Renal pelvis (tissue), 4 donors: Measurements from ENCODE around the gene ZNF768. TPM values are rescaled to one million over a fixed set of nuclear protein-coding genes. Genes with fewer than 3 reads are reported as not detected.
"Not testable (repeated sequence)": the region's sequence is repeated elsewhere in the genome, so short reads cannot be mapped to it uniquely, and the experiment has no call there.

Experiments used
- DNase-seq: peaks from one replicate; pipeline ENCODE4 v3.0.0-alpha.2; 2013
- polyA plus RNA-seq, 3 donors: library from polyadenylated mRNA; unstranded; fragments of 120-200 nt; gene quantifications; one replicate each; pipeline ENCODE4 v1.2.1, GENCODE V29; 2013; ENCODE audit not compliant: insufficient read length in 3 of 3

ZNF768 gene
- polyA plus RNA-seq, 3 donors, result 58.5 to 70.4 (median 68.1) TPM

- no peak for DNase-seq
These were observed 8.9 kb upstream of the ZNF768 start for GRCh38 chr16:30535106-30535776.

GRCh38 chr16:30534368-30535105 is 8.2 kb upstream of the ZNF768 start, which contains the start of gene ZNF747:
TSS of gene ZNF747 (minus strand) at chr16:30534858. CDS start at chr16:30534679, 179 bp downstream.
- DNase-seq, result peak; percentile 94

DNA sequence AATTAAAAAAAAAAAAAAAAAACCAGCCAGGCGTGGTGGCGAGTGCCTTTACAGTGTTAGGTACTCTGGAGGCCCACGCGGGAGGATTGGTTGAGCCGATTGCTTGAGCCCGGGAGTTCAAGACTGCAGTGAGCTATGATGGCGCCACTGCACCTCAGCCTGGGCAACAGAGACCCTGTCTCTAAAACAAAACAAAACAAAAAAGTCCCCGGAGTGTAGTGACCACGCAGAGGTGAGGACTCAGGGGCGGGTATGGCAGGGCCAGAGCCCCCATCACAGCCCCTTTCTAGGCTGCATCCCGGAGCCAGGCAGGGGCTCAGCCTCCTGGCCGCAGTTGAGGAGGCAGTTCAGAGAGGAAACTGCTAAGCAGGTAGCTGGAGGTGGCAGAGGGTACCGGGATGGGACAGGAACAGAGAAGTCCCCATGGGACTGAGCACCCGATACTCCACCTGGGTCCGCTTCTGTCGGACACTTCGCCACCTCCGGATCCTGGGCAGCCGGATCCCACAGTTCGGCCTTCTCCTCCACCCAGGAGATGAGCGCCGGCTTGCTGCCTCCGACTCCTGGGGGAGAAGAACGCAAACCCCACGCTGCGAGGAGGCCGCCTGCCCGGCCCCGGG is 7.5 kb upstream of the ZNF768 start:
- no peak for DNase-seq

DNA sequence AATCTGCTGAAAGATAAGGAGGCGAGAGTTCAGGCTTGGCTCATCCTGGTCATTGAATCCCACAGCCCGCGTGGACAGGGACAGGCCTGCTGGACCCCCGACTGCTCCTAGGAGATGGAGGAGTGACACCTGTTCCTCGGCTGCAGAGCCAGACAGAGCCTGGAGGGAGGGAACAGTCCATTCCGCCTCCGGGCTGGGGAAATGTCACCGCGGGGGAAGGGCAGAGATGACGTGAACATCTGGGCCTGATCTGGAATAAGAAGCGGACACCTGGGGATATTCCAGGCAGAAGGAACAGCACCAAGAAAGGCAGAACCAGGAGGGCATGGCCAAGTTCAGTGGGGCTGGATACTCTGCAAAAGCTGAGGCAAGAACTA is 6.8 kb upstream of the ZNF768 start:
- no peak for DNase-seq

- no peak for DNase-seq
These were observed 6.1 kb upstream of the ZNF768 start for GRCh38 chr16:30532285-30533145.

- no peak for DNase-seq
These were observed 4.0 kb upstream of the ZNF768 start for GRCh38 chr16:30530163-30531037.

GRCh38 chr16:30528799-30529457 is 2.6 kb upstream of the ZNF768 start:
- DNase-seq, result no peak

DNA sequence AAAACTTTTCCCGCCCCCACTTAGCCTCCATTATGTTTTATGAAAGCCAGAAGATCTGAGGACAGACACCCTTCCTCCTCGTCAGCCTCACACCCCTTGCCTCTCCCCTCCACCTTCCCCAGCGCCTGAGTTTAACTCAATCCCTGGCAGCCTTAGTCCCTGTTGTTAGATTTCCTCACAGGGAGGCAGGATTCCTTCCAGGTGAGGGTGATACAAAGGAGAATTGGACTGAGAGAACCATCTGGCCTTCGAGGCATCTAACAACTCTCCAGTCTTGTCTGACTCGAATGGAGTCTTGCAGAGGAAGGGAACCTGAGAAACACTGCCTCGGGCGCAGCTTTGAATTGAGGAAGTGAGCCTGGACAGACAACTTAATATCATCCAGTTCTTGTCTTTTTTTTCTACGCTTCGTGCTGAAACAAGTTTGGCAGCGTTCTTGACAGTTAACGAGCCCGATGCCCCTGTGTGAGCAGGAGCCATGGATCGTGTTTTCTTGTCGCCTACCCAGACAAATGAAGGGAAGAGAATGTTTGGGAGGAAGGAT is 1.3 kb upstream of the ZNF768 start:
- no peak for DNase-seq

GRCh38 chr16:30526823-30527634 is 663 bp upstream of the ZNF768 start:
- DNase-seq, result peak; percentile 99

GRCh38 chr16:30525844-30526136 is 576 bp downstream of the ZNF768 start:
- no peak for DNase-seq

DNA sequence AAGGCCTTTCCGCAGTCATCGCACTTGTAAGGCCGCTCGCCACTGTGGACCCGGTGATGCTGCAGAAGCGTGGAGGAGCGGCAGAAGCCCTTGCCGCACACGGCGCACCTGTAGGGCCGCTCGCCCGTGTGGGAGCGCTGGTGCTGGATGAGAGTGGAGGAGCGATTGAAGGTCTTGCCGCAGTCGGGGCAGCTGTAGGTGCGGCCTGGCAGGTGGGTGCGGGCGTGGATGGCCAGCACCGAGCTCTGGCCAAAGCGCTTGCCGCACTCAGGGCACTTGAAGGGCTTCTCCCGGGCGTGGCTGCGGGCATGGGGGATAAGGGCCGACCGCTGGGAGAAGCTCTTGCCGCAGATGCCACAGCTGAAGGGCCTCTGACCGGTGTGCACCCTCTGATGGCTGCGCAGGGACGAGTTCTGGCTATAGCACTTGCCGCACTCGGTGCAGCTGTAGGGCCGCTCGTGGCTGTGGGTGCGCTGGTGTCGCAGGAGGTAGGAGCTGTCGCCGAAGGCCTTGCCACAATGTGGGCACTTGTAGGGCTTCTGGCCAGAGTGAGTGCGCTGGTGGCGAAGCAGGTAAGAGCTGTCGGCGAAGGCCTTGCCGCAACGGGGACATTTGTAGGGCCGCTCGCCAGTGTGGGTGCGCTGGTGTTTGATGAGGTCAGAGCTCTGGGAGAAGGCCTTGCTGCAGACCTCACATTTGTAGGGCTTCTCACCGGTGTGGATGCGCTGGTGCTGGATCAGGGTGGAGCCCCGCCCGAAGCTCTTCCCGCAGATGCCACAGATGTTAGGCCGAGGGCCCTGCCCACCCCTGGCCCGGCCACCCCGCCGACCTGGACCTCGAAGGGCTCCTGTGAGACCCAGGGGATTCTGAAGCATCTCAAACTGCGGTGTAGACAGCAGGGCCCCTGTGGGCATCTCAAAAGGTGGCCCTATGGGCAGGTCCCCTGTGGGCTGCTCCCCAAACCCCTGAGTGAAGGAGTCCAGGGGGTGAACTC is 1.5 kb downstream of the ZNF768 start:
- DNase-seq, result no peak

DNA sequence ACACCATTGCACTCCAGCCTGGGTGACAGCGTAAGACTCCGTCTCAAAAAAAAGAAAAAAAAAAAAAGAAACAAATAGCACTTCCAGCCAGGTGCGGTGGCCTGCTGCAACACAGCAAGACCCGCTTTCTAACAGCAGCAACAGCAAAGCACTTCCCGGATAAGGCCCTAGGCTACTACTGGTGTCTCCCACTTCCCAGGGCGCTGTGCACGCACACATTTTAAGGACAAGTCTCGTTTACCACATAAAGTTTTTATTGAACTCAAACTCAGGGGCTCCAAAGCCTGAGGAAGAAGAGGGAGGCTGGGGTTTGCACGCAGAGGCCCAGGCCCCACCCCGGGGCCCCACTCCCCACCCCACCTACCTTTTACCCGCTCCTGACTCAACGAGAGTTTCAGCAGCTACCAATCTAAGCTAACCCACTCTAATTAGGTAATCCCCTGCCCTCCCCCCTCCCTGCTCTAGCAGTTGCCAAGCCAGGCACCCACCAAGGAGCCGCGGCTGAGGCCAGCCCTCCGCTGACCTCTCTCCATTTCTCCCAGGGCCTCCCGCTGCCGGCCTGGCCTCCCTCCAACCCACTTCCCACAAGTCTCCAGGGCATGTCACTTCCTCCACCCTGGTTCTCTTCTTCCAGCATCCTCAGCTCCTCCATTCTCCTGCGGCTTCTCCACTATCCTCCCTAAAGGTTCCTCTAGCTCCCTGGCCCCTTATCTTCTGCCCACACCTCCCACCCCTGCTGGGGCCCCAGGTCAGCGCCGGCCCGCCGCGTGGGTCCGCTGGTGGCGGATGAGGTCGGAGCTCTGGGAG is 2.4 kb downstream of the ZNF768 start:
- no peak for DNase-seq

DNA sequence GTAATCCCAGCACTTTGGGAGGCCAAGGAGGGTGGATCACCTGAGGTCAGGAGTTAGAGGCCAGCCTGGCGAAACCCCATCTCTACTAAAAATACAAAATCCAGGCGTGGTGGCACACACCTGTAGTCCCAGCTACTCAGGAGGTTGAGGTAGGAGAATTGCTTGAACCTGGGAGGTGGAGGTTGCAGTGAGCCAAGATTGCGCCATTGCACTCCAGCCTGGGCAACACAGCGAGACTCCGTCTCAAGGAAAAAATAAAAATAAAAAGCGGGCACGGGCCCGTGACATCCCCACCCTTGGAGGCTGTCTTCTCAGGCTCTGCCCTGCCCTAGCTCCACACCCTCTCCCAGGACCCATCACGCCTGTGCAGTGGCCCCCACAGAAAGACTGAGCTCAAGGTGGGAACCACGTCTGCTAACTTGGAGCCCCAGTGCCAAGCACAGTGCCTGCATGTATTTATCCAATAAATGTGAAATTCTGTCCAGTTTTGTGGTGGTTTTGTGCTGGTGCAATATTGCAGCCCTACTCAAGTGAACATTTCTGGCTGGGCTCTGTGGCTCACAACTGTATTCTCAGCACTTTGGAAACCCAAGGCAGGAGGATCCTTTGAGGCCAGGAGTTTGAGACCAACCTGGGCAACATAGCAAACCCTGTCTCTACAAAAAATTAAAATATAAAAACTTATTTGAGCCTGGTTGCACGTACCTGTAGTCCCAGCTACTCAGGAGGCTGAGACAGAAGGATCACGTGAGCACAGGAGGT is 3.5 kb downstream of the ZNF768 start:
- not testable (repeated sequence) for DNase-seq

- DNase-seq, result peak; percentile 64
These were observed 4.3 kb downstream of the ZNF768 start for GRCh38 chr16:30521873-30522641.

DNA sequence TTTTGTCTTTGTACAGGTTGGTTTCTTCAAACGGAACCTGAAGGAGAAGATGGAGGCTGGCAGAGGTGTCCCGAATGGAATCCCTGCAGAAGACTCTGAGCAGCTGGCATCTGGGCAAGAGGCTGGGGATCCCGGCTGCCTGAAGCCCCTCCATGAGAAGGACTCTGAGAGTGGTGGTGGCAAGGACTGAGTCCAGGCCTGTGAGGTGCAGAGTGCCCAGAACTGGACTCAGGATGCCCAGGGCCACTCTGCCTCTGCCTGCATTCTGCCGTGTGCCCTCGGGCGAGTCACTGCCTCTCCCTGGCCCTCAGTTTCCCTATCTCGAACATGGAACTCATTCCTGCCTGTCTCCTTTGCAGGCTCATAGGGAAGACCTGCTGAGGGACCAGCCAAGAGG is 4.9 kb downstream of the ZNF768 start:
- no peak for DNase-seq
